HG03108 (cell line): ENCODE measurements around the gene SWAP70.
"Not testable (repeated sequence)": the region's sequence is repeated elsewhere in the genome, so short reads cannot be mapped to it uniquely, and the experiment has no call there.

Experiments
- ATAC-seq: cut with Tn5 transposase; IDR thresholded peaks from one replicate; pipeline ENCODE4 v1.9.1; 2021; ENCODE audit warnings: moderate library complexity; ENCODE audit not compliant: unreplicated experiment

SWAP70 gene

DNA sequence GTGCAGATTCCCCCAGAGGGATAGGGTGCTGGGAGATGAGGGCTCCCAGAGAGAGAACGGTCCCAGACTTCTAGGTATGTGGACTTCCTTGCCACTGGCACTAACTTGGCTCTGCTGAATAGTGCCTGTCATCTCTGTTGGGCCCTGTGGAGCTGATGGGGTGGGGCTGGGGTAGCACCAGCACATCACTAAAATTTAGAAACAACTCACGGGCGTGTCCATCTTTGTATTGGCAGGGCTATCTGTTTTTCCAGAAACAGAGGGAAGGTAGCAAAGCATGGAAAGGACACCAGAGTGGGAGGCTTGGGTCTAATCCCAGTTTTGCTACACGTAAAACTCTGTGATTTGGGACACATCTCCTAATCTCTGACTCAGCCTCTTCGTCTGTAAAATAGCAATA lies 25.8 kb downstream of the SWAP70 start:
- no peak for ATAC-seq

DNA sequence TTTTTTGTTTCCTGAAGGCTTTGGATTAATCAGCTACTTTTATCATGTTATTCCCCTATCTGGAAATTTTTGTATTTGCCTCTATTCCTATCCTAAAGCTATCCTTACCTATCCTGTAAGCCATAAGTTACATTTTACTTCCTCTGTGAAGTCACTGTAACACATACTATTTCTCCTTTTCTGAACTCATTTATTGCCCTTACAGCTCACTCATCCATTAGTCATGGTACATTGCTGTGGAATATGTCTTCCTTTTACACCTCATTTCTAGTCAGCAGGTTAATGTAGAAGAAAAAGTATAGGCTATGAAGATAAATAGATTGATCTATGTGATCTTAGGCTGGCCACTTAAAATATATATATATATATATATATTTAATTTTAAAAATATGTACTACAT lies 28.0 kb downstream of the SWAP70 start:
- ATAC-seq: no peak

DNA sequence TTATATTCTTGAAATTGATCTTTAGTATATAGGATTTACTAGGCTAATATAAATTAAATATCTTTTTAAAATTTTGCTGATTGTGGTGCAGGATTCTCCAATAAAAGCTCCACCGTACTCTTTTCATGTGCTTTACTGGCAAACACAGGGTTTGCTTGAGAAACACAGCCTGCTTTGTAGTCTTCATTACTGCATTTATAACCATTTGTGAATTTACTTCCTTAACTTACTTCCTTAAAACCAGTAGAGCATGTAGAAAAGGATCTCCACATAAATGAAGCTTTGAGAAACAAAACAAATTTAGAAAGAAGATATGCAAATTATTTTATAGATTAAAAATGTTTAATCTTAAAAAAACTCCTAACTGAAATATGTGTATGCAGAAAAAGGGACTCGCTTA lies 28.8 kb downstream of the SWAP70 start:
- ATAC-seq: no peak

DNA sequence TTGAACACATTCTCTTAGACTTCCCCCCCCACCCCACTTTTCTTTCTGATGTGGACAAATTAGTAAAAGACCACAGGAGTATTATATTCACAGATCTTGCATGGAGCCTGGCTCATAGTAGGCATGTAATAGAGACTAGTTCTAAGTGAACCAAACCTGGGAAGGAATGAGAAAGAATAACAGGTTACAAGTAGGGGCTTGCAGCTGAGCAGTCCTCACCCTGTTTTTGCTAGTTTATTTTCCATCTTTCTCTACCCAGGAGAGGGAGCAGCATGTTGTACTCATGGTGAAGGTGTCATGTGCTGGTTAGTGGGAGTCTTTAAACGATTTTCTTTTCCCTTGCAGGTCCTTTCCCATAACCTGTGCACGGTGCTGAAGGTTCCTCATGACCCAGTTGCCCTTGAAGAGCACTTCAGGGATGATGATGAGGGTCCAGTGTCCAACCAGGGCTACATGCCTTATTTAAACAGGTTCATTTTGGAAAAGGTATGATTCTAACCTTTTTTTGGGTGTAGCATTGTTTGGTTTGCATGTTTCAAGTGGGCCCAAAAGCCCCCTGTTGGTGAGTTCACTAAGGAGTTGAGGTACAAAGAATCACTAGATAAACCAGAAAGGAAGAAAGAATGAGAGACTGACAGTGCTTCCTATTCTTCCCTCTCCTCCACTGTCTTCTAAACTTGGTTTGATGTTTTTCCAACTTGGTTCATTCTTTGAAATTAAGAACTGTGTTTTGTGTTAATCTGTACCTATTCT lies 30.1 kb downstream of the SWAP70 start:
- ATAC-seq: no peak

DNA sequence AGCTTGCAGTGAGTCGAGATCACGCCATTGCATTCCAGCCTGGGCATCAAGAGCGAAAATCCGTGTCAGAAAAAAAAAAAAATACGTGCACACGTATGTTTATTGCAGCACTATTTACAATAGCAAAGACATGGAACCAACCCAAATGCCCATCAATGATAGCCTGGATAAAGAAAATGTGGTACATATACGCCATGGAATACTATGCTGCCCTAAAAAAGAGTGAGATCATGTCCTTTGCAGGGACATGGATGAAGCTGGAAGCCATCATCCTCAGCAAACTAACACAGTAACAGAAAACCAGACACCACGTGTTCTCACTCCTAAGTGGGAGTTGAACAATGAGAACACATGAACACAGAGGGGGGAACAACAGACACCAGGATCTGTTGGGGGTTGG lies 31.4 kb downstream of the SWAP70 start:
- not testable (repeated sequence) for ATAC-seq

DNA sequence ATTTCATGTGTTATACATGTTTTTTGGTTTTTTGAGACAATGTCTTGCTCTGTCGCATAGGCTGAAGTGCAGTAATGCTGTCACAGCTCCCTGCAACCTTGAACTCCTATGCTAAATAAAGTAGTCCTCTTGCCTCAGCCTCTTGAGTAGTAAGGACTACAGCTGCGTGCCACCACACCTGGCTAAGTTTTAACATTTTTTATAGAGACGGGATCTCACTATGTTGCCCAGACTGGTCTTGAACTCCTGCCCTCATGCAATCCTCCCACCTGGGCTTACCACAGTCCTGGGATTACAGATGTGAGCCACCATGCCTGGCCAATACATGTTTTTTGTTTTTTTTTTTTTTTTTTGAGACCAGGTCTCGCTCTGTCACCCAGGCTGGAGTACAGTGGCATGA lies 33.9 kb downstream of the SWAP70 start:
- no peak for ATAC-seq

DNA sequence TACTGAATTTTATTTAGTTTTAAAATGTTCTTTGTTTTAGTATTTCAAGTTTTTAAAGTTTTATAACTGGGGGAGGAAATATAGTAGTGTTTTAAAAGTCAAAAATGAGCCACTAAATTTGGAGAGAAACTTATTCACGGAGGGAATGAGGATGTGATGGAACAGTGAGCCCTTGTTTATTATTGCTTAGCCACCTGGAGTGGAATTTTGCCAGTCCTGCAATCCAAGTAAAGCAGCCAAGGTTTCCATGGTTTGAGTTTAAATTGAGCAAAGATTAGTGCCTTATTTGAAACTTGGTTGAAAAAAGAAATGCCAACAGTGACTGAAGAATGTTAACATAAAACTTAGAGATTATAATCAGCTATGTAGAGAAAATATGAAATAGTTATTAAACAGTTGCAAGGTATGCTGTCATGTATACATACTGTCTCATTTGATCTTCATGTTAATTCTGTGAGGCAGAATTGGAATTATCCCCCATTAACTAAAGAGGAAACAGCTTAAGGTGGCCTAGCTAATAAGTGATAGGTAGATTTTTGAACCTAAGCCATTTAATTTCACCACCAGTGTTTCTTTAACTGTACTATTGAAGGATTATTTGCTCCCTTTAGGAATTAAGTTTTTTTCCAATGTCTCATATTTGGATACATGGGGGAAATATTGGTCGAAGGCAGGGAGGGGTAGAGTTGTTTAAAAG lies 36.4 kb downstream of the SWAP70 start:
- ATAC-seq: no peak

DNA sequence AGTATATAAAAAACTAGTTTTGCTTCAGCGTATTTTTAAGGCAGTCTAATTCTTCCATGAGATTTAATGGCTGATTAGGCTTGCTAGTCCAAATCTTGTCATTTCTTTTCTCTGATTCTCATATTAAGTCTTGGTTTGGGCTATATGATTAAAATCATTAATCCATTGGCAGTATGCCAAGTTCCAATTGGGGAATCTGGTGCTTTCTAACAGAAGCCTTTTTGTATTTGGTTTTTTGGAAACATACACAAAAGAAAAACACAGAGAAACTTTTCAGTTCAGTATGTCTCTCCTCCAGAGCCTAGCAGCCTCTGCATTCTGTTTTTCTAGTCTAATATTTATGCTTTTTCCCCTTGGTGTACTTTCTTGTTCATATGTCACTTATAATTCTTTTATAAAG lies 37.9 kb downstream of the SWAP70 start:
- no peak for ATAC-seq

DNA sequence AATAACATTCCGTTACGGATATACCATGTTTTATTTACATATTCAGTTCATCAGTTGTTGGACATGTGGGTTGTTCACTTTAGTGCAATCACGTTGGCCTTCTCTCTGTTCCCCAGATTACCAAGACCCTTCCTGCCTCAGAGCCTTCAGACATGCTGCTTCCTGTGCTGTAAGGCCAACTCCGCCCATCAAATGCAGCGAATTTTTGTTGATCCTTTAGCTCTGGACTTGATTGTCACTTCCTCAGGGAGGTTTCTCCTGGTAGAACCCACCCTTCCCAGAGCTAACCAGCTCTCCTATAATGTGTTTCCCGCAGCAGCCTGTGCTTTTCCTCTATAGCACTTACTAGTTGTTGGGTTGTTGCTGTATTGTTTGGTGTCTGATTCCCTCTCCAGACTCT lies 39.4 kb downstream of the SWAP70 start:
- no peak for ATAC-seq

DNA sequence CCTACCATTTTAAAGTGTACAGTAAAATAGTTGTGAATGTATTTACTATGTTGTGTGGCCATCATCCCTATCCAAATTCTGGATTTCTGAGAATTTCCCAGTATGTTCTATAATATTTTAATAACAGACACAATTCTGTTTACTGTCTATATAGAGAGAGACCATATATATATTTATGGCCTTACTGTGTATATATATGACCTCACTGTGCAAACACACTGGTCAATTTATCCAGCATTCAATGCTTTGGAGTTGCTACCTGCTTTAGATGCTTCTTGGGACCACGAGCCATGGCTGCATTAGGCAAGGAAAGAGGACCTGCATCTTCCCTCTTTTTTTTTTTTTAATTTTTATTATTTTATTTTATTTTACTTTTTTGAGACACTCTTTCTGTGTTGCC lies 40.2 kb downstream of the SWAP70 start:
- ATAC-seq: no peak

DNA sequence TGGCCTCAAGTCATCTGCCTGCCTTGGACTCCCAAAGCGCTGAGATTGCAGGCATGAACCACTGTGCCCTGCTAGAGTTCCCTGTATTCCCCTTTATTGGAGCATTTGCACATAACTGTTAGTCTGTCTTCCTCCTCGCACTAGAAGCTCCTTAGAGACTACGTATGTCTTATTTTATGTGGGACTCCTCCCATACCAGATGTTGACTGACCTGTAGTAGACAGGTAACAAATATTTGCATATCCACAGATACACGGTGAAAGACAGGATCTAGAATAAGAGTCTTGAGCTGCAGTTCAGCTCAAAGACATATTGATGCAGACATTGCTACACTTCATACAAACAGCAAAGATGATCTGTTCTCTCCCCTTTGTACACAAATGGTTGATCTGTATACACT lies 40.7 kb downstream of the SWAP70 start:
- no peak for ATAC-seq

DNA sequence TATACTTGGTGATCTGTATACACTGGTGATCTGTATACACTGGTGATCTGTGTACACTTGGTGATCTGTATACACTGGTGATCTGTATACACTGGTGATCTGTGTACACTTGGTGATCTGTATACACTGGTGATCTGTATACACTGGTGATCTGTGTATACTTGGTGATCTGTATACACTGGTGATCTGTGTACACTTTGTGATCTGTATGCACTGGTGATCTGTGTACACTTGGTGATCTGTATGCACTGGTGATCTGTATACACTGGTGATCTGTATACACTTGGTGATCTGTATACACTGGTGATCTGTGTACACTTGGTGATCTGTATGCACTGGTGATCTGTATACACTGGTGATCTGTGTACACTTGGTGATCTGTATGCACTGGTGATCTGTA lies 41.5 kb downstream of the SWAP70 start:
- not testable (repeated sequence) for ATAC-seq

DNA sequence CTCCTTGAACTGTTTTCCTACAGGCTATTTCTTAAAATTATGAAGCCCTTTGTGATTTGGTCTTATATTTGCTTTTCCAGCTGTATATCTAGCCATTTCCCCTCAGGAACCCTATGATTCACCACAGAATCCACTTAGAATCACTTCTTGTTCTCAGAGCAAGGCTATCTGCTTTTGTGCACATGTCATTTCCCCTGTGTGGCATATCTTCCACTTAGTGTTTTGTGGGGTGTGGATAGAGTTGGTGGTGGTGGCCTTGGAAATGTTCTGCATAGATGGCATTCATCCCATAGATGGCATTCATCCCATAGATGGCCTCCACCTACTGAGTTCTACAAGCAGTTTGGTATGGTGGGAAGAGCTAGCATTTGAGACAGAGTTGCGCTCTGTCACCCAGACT lies 44.7 kb downstream of the SWAP70 start:
- ATAC-seq: no peak

DNA sequence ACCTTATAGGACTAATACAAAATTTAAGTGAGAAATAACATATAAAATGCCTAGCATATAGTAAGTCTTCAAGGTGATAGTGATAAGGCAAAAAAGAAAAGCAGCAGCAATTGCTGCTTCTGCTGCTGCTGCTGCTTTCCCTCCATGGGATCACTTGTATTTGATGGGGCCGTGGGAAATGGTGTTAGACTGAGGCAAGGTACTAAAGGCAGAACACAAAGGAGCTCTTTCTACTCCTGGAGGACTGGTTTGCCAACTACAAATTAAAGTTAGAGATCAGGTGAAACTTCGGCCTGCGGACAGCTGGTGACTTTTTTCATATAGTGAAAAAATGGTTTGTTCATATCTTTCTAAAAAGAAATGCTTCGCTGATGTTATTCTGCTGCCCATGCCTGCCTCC lies 46.3 kb downstream of the SWAP70 start:
- no peak for ATAC-seq

DNA sequence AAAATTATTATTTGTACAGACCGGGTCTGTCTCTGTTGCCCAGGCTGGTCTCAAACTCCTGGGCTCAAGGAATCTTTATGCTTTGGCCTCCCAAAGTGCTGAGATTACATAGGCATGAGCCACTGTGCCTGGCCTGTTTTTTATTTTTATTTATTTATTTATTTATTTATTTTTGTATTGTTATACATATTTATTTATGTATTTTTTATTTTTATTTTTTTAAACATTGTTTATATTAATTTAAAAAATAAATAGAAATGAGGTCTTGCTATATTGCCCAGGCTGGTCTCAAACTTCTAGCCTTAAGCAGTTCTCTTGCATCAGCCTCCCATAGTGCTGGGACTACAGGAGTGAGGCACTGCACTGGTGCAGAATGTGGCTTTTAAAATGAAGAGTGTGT lies 47.0 kb downstream of the SWAP70 start:
- no peak for ATAC-seq

DNA sequence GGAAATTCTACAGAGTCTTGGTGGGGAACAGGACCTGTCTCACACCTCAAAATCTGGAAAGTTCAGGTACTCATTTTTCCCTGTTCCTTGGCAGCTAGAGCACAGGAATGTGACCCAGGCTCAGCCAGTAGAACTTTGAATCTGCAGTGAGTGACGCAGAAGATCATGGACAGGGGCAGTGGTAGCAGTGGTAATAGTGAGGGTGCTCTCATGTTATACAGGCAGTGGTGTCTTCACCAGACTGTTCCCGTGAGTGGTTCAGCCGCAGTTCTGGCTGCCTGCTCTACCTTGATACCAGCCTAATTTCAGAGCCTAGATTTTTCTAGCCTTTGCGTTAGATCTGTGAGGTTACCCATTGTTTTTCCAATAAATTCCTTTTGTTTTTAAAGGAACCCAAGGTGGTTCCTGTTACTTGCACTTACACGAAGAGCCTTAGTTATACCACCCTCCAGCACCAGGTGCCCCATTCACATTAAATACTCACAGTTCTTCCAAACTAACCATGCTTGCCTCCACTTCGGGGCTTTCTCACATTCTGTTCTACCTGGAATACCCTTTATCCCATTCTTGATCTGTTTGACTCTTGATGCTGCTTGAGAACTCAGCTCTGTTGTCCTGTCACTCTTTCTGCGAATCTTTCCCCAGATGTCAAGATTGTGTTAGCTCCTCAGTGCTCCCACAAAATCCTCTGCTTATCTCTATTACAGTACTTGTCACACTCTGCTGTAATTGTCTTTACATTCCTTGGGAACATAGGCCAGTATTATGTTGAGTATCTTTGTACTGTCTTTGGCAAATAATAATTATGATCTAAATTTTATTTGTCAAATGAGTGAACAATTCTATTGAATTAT lies 47.8 kb downstream of the SWAP70 start:
- ATAC-seq: no peak

DNA sequence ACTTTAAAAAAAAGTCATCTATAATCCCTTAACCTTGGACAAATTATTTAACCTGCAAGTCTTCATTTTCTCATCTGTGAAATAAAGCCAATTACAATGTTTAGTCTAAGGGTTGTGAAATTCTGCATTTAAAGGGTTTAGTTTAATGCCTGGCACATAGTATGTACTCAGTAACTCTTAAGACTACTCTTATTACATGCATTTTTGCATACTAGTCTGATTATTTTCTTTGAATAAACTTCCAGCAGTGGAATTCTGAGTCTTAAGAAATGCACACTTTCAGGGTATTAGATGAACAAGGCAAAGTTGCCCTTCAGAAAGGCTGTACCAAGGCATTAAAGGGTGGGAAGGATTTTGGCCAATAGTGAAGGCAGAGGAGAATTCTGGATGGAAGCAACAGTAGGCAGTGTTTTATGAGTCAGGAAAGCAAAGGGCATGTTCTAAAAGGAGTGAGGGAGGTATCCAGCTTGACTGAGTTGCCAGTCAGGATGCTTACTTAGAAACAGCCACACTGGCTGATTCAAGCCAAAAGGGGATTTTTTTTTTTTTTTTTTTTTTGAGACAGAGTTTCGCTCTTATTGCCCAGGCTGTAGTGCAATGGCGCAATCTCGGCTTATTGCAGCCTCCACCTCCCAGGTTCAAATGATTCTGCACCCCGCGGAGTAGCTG lies 50.5 kb downstream of the SWAP70 start:
- ATAC-seq: no peak

DNA sequence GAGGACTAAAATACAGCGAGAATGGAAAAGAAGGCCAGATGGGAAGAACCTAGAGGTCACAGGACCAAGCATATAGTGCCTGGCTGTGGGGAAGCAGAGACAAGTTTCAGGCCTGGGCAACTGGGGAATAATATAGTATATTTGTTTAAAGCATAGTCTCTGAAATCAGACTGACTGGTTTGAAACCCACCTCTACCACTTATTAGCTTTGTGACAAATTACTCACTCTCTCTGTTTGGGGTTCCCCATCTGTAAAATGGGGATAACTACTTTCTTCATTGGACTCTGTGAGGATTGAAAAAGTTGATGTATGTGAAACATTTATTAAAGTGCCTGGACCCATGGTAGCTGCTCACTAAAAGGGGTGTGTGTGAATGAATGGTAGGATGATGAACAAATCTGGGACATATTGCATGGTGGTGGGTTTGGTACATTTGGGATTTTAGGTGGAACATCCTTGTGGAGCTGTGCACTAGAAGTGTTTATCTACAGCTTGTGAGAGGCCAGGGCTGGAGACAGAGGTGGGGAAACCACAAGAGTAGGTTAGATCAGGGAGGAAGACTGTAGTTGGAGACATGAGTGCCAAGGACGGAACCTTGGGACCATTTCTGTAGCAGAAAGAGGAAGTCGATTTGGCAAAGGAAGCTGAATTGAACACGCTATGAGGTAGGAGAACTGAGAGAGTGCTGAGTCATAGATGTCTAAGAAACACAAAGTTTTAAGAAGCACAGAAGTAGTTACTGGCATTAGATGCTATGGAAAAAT lies 52.6 kb downstream of the SWAP70 start:
- ATAC-seq: peak; percentile 71

DNA sequence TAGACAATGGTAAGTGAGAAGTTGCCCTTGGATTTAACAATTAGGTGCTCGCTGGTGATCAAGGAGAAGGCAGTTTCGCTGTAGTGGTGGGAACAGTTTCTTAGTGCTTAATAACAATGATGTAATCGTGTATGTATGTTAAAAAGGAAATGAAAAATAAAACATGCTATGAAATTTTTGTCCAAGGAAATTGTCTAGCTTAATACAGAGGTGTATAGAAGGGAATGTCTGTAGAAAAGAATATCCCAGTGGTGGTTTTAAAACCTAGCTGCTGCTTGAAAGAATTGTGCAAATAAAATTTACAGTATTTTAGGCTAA lies 53.1 kb downstream of the SWAP70 start:
- no peak for ATAC-seq

DNA sequence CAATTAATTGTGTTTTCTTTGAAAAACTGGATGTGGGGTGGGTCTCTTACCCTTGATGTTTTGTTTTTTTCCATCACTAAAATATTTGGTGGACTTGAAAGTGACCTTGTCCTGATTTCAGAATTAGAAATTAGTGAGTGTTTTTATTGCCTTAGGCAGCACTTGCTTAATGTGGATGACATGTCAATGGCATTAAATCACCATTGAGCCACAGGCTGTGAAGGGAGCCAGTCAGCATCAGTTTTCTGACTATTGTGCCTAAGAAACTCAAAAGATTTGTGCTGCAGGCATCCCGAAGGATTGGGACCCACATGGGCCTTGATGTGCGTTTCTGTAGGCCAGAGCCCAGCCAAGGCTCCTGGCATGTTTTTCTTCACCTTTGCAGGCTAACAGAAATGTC lies 53.8 kb downstream of the SWAP70 start:
- ATAC-seq: no peak

DNA sequence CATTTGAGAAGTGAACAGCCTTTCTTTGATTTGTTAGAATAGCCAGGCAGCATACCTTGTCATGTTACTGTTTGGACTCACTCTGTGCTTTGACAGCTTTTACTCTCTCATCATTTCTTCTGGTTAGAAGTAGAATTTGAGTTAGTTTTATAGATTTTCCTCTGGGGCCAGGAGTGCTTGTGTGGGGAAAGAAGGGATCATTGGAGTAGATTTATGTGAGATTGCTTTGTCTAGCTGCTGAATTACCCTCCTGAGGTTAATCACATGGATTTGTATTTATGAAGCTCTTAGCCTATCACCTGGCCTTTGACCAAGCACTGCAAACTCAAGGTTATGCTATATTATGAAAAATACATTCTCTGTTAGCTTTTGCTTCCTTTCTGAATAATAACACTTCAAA lies 54.3 kb downstream of the SWAP70 start:
- ATAC-seq: no peak
